H1 (cell line): ENCODE results near the gene SELENOI. TPM values are rescaled to one million over a fixed set of nuclear protein-coding genes. Genes with fewer than 3 reads are reported as not detected.

Experiments used
- CTCF ChIA-PET: fragments of 300-600 bp; sonication (Branson Sonifier 250); formaldehyde crosslinking; loops from one replicate; lab custom pipeline; 2021; ENCODE audit not compliant: partially characterized antibody; lab: Charles Lee
- POLR2A ChIA-PET: fragments of 300-600 bp; sonication (Branson Sonifier 250); formaldehyde crosslinking; loops from one replicate; lab custom pipeline; 2021; ENCODE audit warnings: inconsistent platforms; ENCODE audit not compliant: partially characterized antibody; lab: Charles Lee
- DNase-seq, 2 experiments: peaks; one replicate each; pipeline versions ENCODE4 v3.0.0 to v3.0.0-alpha.2; 2010 to 2022; ENCODE audit warnings: low spot score in 2 of 2, low read depth in 1 of 2, mixed read lengths in 1 of 2
- FAIRE-seq: peaks from 2 replicates; lab custom pipeline; 2011; peaks lifted over from hg19 to GRCh38; lab: Jason Lieb, UNC
- H2AFZ ChIP-seq: 2 replicates; pipeline ENCODE4 v1.8.1; 2012; ENCODE audit warnings: low read length, inconsistent platforms
- H2AK5ac ChIP-seq: 2 replicates; pipeline ENCODE4 v1.6.1; 2013; ENCODE audit warnings: low read depth, low read length
- H2BK120ac ChIP-seq: replicated peaks from 2 replicates; pipeline ENCODE3; 2013; ENCODE audit warnings: low read depth, low read length, inconsistent platforms
- H2BK12ac ChIP-seq: 2 replicates; pipeline ENCODE4 v1.6.1; 2013; ENCODE audit warnings: low read depth, low read length
- H2BK15ac ChIP-seq: 2 replicates; pipeline ENCODE4 v1.6.1; 2013; ENCODE audit warnings: low read length
- H2BK20ac ChIP-seq: 2 replicates; pipeline ENCODE4 v1.6.1; 2013; ENCODE audit warnings: low read length
- H2BK5ac ChIP-seq: 2 replicates; pipeline ENCODE4 v1.6.1; 2013; ENCODE audit warnings: low read depth, low read length
- H3K14ac ChIP-seq: 2 replicates; pipeline ENCODE4 v1.6.1; 2013; ENCODE audit warnings: inconsistent platforms; ENCODE audit not compliant: insufficient read length
- H3K18ac ChIP-seq: 2 replicates; pipeline ENCODE4 v1.6.1; 2013; ENCODE audit warnings: low read length; ENCODE audit errors: extremely low read depth
- H3K23ac ChIP-seq: 2 replicates; pipeline ENCODE4 v1.6.1; 2013; ENCODE audit warnings: inconsistent platforms; ENCODE audit not compliant: insufficient read length
- H3K23me2 ChIP-seq: 2 replicates; pipeline ENCODE4 v1.6.1; 2013; ENCODE audit warnings: low read depth, low read length
- H3K27ac ChIP-seq: 2 replicates; pipeline ENCODE4 v1.6.1; 2011; ENCODE audit warnings: low read depth, low read length, inconsistent platforms
- H3K27me3 ChIP-seq, 4 experiments: replicated peaks in 1 of 4; 1 replicate in 1 of 4; 2 replicates in 3 of 4; pipeline versions ENCODE4 v1.6.1 to v1.8.1; 2011 to 2013; ENCODE audit warnings: low read length in 3 of 4, mild to moderate bottlenecking in 3 of 4, inconsistent platforms in 2 of 4, mixed read lengths in 2 of 4, moderate library complexity in 1 of 4; ENCODE audit not compliant: control insufficient read depth in 3 of 4, insufficient read depth in 3 of 4; ENCODE audit errors: extremely low read depth in 1 of 4
- H3K36me3 ChIP-seq, 4 experiments: 2 replicates each; pipeline versions ENCODE4 v1.6.1 to v1.8.1; 2011 to 2013; ENCODE audit warnings: mild to moderate bottlenecking in 4 of 4, low read length in 3 of 4, moderate library complexity in 2 of 4, control low read depth in 1 of 4, inconsistent platforms in 1 of 4; ENCODE audit not compliant: insufficient read depth in 4 of 4, control insufficient read depth in 2 of 4
- H3K4ac ChIP-seq: replicated peaks from 2 replicates; pipeline ENCODE3; 2013; ENCODE audit warnings: low read length, low read depth, mixed read lengths, inconsistent platforms; ENCODE audit not compliant: insufficient read length
- H3K4me1 ChIP-seq, 4 experiments: replicated peaks in 1 of 4; 1 replicate in 1 of 4; 2 replicates in 3 of 4; pipeline versions ENCODE4 v1.6.1 to v1.8.1; 2011 to 2013; ENCODE audit warnings: low read length in 3 of 4, inconsistent platforms in 2 of 4, mixed read lengths in 1 of 4; ENCODE audit not compliant: insufficient read depth in 4 of 4, control insufficient read depth in 3 of 4
- H3K4me2 ChIP-seq, 2 experiments: 2 replicates each; pipeline versions ENCODE4 v1.6.1 to v1.8.1; 2011 to 2013; ENCODE audit warnings: low read depth in 2 of 2, low read length in 2 of 2, control low read depth in 1 of 2, inconsistent platforms in 1 of 2, mild to moderate bottlenecking in 1 of 2; ENCODE audit not compliant: insufficient read depth in 1 of 2
- H3K4me3 ChIP-seq, 4 experiments: fragments of 200-600, 300-600 bp in 1 of 4; sonication (generic), shearing (Covaris generic), sonication (Bioruptor Twin) in 1 of 4; 2 replicates each; pipeline versions ENCODE4 v1.5.1 to v1.8.1; 2011 to 2016; ENCODE audit warnings: low read length in 4 of 4, low read depth in 3 of 4, control low read depth in 2 of 4, inconsistent platforms in 2 of 4, mild to moderate bottlenecking in 2 of 4, mixed read lengths in 1 of 4, moderate library complexity in 1 of 4; ENCODE audit not compliant: insufficient read depth in 2 of 4; ENCODE audit errors: extremely low read depth in 1 of 4
- H3K56ac ChIP-seq: replicated peaks from 2 replicates; pipeline ENCODE3; 2013; ENCODE audit warnings: low read depth, mild to moderate bottlenecking, mixed read lengths, low read length, inconsistent platforms; ENCODE audit not compliant: insufficient read length
- H3K79me1 ChIP-seq: 2 replicates; pipeline ENCODE4 v1.6.1; 2013; ENCODE audit warnings: low read depth, low read length, control low read depth
- H3K79me2 ChIP-seq, 2 experiments: 2 replicates each; pipeline versions ENCODE4 v1.6.1 to v1.8.1; 2012 to 2013; ENCODE audit warnings: low read length in 2 of 2, mild to moderate bottlenecking in 2 of 2, inconsistent platforms in 1 of 2; ENCODE audit not compliant: insufficient read depth in 2 of 2, control insufficient read depth in 1 of 2
- H3K9ac ChIP-seq, 4 experiments: replicated peaks in 1 of 4; 1 replicate in 1 of 4; 2 replicates in 3 of 4; pipeline versions ENCODE4 v1.6.1 to v1.8.1; 2011 to 2013; ENCODE audit warnings: low read depth in 3 of 4, low read length in 3 of 4, control low read depth in 2 of 4, mild to moderate bottlenecking in 2 of 4, moderate library complexity in 2 of 4, inconsistent platforms in 1 of 4; ENCODE audit errors: extremely low read depth in 1 of 4
- H3K9me3 ChIP-seq, 2 experiments: 2 replicates each; pipeline versions ENCODE4 v1.6.1 to v1.8.1; 2012 to 2013; ENCODE audit warnings: mild to moderate bottlenecking in 2 of 2, moderate library complexity in 2 of 2, control low read depth in 1 of 2, inconsistent platforms in 1 of 2, low read depth in 1 of 2, low read length in 1 of 2, mixed read lengths in 1 of 2; ENCODE audit not compliant: insufficient read depth in 2 of 2
- H4K20me1 ChIP-seq, 2 experiments: replicated peaks in 1 of 2; 2 replicates each; pipeline versions ENCODE3 to v1.8.1; 2011 to 2013; ENCODE audit warnings: inconsistent platforms in 2 of 2, low read length in 2 of 2, mild to moderate bottlenecking in 1 of 2; ENCODE audit not compliant: insufficient read depth in 2 of 2, control insufficient read depth in 1 of 2
- H4K5ac ChIP-seq: 2 replicates; pipeline ENCODE4 v1.6.1; 2013; ENCODE audit warnings: low read length, low read depth, mixed read lengths, inconsistent platforms; ENCODE audit not compliant: insufficient read length
- H4K8ac ChIP-seq: 2 replicates; pipeline ENCODE4 v1.8.0; 2013; ENCODE audit warnings: mild to moderate bottlenecking, moderate library complexity, low read length, inconsistent platforms; ENCODE audit not compliant: insufficient read depth; ENCODE audit errors: extremely low read depth
- H4K91ac ChIP-seq: replicated peaks from 2 replicates; pipeline ENCODE3; 2013; ENCODE audit warnings: low read length, mixed read lengths, inconsistent platforms; ENCODE audit not compliant: insufficient read length
- ATF2 ChIP-seq: IDR thresholded peaks from 2 replicates; pipeline ENCODE4 v1.6.1; 2012; ENCODE audit warnings: low read length, inconsistent platforms
- BCL11A ChIP-seq, 2 experiments: IDR thresholded peaks; one replicate each; pipeline ENCODE4 v1.6.1; 2011; ENCODE audit warnings: low read depth in 2 of 2, low read length in 2 of 2, mild to moderate bottlenecking in 2 of 2
- CEBPB ChIP-seq: IDR thresholded peaks from 2 replicates; pipeline ENCODE4 v1.6.1; 2012; ENCODE audit warnings: low read depth, low read length
- CHD1 ChIP-seq: IDR thresholded peaks from 2 replicates; pipeline ENCODE4 v1.6.1; 2012; ENCODE audit warnings: low read depth, low read length, improper control_type of control experiment
- KDM4A ChIP-seq: IDR thresholded peaks from one replicate; pipeline ENCODE4 v1.7.1; 2012; ENCODE audit warnings: low read depth, mild to moderate bottlenecking, moderate library complexity, low read length, inconsistent platforms; ENCODE audit not compliant: severe bottlenecking
- MAX ChIP-seq: IDR thresholded peaks from 2 replicates; pipeline ENCODE4 v1.6.1; 2012; ENCODE audit warnings: inconsistent platforms
- WGBS, 2 experiments: shearing (Covaris generic) in 1 of 2; methylation state at CpG; one replicate each; pipeline versions ENCODE4 v1.1.6 to v1.1.7; 2013 to 2015; ENCODE audit warnings: low lambda C conversion rate in 2 of 2, mixed read lengths in 2 of 2, inconsistent platforms in 1 of 2, low coverage in 1 of 2, missing lambda C conversion rate in 1 of 2; ENCODE audit not compliant: insufficient replicate concordance in 2 of 2, insufficient coverage in 1 of 2, insufficient read length in 1 of 2; ENCODE audit errors: extremely low coverage in 1 of 2, missing lambda C conversion rate in 1 of 2; 5-methylcytosine and 5-hydroxymethylcytosine counted together
- polyA plus RNA-seq, 7 experiments: library from polyadenylated mRNA; depleted of rRNA in 3 of 7; stranded (reverse) in 5 of 7; unstranded in 2 of 7; fragments of >200 nt in 5 of 7; fragments of 200-250 nt in 2 of 7; gene quantifications; 1 replicate in 5 of 7; 2 replicates in 1 of 7; 4 replicates in 1 of 7; pipeline versions ENCODE4 v1.2.1 to v1.2.3, GENCODE V29; 2011 to 2013; ENCODE audit warnings: missing spikeins in 2 of 7, mixed read lengths in 2 of 7
- total RNA-seq: library from RNA; stranded (reverse); fragmentation: NEBNext Ultra II Directional; extraction: Animal tissue kit (Norgen Biotek cat#: 25700); gene quantifications from 2 replicates; pipeline ENCODE4 v1.2.1, GENCODE V29; 2021

The SELENOI gene
- total and polyA plus RNA-seq, 2 of the 8 experiments (the other 6 are each of a cell fraction or from before 2014, with no cell fraction given), result 15.9 to 63.8 TPM

- H3K4me2 ChIP-seq, result no peak overlapping the region
- TF ChIP-seq BCL11A (IDR thresholded peaks at IDR 0.05; ENCODE audit: low read depth in 2 of 2, low read length in 2 of 2) (no peak), KDM4A (no peak), CHD1 (no peak), CEBPB (no peak), ATF2 (no peak), MAX (no peak)
- no peak overlapping the region for H3K4me3 ChIP-seq
- H2BK12ac ChIP-seq, result no peak overlapping the region
- no peak for DNase-seq
- no peak overlapping the region for H2BK120ac ChIP-seq
- H3K56ac ChIP-seq, result no peak overlapping the region
- H3K14ac ChIP-seq, result no peak overlapping the region
- H4K91ac ChIP-seq, result no peak overlapping the region
- CTCF ChIA-PET, result no interaction called here
- no peak for FAIRE-seq
- H3K79me2 ChIP-seq, result peaks cover 3 to 44% of the 10 kb centered on the region in 2 experiments; a peak in 3 of 4 replicates
- no peak overlapping the region for H2BK20ac ChIP-seq
- WGBS, 2 experiments, result 92% methylated on average over 4 of the region's 4 CpGs; no CpG with 5 or more reads in 1 of the 2 experiments
- no peak overlapping the region for H3K23ac ChIP-seq
- H3K18ac ChIP-seq, result no peak overlapping the region
- H3K9ac ChIP-seq, result no peak overlapping the region
- H2AK5ac ChIP-seq, result no peak overlapping the region
- no peak overlapping the region for H4K8ac ChIP-seq
- no peak overlapping the region for H4K5ac ChIP-seq
- no peak overlapping the region for H2BK15ac ChIP-seq
- no peaks in the 10 kb centered on the region for H3K9me3 ChIP-seq
- H2AFZ ChIP-seq, result no peak overlapping the region
- no peak overlapping the region for H3K4ac ChIP-seq
- no peaks in the 10 kb centered on the region for H3K23me2 ChIP-seq
- no peaks in the 10 kb centered on the region for H3K27me3 ChIP-seq
- peaks cover 2 to 11% of the 10 kb centered on the region in 2 experiments for H4K20me1 ChIP-seq
- H3K79me1 ChIP-seq, result peaks cover 3% of the 10 kb centered on the region; the same call in 1 of the 2 replicates
- no peak overlapping the region for H2BK5ac ChIP-seq
- H3K27ac ChIP-seq, result no peak overlapping the region
- POLR2A ChIA-PET, result no interaction called here
- H3K36me3 ChIP-seq, result peaks cover 0 to 10% (median 6%) of the 10 kb centered on the region in 4 experiments; a peak in 6 of 8 replicates
- no peaks in the 10 kb centered on the region for H3K4me1 ChIP-seq
Observed at GRCh38 chr2:26363323-26363722, 17.4 kb downstream of the SELENOI start.
